ENCODE results near the gene VPS51. TPM values are rescaled to one million over a fixed set of nuclear protein-coding genes. Genes with fewer than 3 reads are reported as not detected.

VPS51 gene
- total and polyA plus RNA-seq, 2 of the 13 experiments (the other 11 are each of a cell fraction or from before 2014, with no cell fraction given): 76.3 to 90.6 TPM

DNA sequence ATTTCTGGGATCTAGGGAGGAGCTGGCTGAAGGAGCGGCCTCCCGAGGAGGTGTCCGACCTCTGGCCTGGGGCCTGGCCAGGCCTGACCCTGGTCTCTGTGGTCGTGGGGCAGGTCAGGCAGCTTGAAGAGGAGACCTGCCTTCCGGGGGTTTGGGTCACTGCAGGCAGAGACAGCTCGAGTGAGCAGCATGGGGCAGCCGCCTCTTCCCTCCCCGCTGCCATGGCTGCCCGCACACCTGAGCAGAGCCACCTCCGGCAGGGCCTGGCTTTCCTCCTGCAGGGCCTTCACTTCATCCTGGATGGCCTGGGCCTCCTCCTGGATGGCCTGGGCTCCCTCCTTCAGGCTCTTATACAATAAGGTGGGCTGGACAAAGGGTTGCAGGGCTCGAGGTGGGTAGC, 29.7 kb upstream of the VPS51 start (continued):
- TF ChIP-seq, protein P1, sequence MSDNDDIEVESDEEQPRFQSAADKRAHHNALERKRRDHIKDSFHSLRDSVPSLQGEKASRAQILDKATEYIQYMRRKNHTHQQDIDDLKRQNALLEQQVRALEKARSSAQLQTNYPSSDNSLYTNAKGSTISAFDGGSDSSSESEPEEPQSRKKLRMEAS (IDR thresholded peaks at IDR 0.05): no peak
- TF ChIP-seq EEA1 (CRISPR knock-in tag; IDR thresholded peaks at IDR 0.05; ENCODE audit: borderline replicate concordance) (no peak), ZNF446 (CRISPR knock-in tag; IDR thresholded peaks at IDR 0.05) (no peak), FOXA1 (IDR thresholded peaks at IDR 0.05) (no peak), FOXA1 (CRISPR knock-in tag; IDR thresholded peaks at IDR 0.05) (no peak), GABPB1 (CRISPR knock-in tag; IDR thresholded peaks at IDR 0.05) (peak; percentile 55; the same call in 1 of the 2 replicates), NFKB2 (CRISPR knock-in tag; IDR thresholded peaks at IDR 0.05; ENCODE audit: borderline replicate concordance) (0 out of 2 replicates have a peak, but pooled peaks have one; percentile 45), HOXD1 (CRISPR knock-in tag; IDR thresholded peaks at IDR 0.05) (0 out of 2 replicates have a peak, but pooled peaks have one; percentile 27), ZNF567 (CRISPR knock-in tag; IDR thresholded peaks at IDR 0.05; ENCODE audit: borderline replicate concordance) (no peak), POLR2A (IDR thresholded peaks at IDR 0.05; ENCODE audit: insufficient read depth in 1 of 2, low read depth in 2 of 2, low read length in 2 of 2) (peak; percentile 27 to 41; a peak in 3 of 4 replicates), KAT8 (CRISPR knock-in tag; IDR thresholded peaks at IDR 0.05) (0 out of 2 replicates have a peak, but pooled peaks have one; percentile 19), RORA (CRISPR knock-in tag; IDR thresholded peaks at IDR 0.05) (no peak), TAF1 (CRISPR knock-in tag; IDR thresholded peaks at IDR 0.05) (peak; percentile 46; the same call in 1 of the 2 replicates), RXRA (CRISPR knock-in tag; IDR thresholded peaks at IDR 0.05) (peak; percentile 25; the same call in 1 of the 2 replicates), RFXAP (CRISPR knock-in tag; IDR thresholded peaks at IDR 0.05; ENCODE audit: borderline replicate concordance) (0 out of 2 replicates have a peak, but pooled peaks have one; percentile 28), ETV5 (CRISPR knock-in tag; IDR thresholded peaks at IDR 0.05; ENCODE audit: borderline replicate concordance) (0 out of 2 replicates have a peak, but pooled peaks have one; percentile 7), GLI4 (CRISPR knock-in tag; IDR thresholded peaks at IDR 0.05; ENCODE audit: borderline replicate concordance) (0 out of 2 replicates have a peak, but pooled peaks have one; percentile 19)
- TF ChIP-seq, protein P2, sequence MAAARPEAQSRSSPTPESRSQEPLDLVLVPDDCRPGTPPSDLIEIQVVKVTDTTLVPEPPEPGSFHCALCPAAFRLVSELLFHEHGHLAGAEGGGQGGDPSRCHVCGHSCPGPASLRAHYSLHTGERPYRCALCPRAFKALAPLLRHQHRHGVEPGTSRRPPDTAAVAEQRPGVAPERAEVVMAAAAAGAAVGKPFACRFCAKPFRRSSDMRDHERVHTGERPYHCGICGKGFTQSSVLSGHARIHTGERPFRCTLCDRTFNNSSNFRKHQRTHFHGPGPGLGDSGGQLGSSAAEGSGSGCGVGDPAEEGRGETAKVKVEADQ (CRISPR knock-in tag; IDR thresholded peaks at IDR 0.05; ENCODE audit: borderline replicate concordance): 0 out of 2 replicates have a peak, but pooled peaks have one; percentile 27
- TF ChIP-seq, protein P3, sequence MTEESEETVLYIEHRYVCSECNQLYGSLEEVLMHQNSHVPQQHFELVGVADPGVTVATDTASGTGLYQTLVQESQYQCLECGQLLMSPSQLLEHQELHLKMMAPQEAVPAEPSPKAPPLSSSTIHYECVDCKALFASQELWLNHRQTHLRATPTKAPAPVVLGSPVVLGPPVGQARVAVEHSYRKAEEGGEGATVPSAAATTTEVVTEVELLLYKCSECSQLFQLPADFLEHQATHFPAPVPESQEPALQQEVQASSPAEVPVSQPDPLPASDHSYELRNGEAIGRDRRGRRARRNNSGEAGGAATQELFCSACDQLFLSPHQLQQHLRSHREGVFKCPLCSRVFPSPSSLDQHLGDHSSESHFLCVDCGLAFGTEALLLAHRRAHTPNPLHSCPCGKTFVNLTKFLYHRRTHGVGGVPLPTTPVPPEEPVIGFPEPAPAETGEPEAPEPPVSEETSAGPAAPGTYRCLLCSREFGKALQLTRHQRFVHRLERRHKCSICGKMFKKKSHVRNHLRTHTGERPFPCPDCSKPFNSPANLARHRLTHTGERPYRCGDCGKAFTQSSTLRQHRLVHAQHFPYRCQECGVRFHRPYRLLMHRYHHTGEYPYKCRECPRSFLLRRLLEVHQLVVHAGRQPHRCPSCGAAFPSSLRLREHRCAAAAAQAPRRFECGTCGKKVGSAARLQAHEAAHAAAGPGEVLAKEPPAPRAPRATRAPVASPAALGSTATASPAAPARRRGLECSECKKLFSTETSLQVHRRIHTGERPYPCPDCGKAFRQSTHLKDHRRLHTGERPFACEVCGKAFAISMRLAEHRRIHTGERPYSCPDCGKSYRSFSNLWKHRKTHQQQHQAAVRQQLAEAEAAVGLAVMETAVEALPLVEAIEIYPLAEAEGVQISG (CRISPR knock-in tag; IDR thresholded peaks at IDR 0.05): peak; percentile 41; the same call in 1 of the 2 replicates
- TF ChIP-seq, protein P4, sequence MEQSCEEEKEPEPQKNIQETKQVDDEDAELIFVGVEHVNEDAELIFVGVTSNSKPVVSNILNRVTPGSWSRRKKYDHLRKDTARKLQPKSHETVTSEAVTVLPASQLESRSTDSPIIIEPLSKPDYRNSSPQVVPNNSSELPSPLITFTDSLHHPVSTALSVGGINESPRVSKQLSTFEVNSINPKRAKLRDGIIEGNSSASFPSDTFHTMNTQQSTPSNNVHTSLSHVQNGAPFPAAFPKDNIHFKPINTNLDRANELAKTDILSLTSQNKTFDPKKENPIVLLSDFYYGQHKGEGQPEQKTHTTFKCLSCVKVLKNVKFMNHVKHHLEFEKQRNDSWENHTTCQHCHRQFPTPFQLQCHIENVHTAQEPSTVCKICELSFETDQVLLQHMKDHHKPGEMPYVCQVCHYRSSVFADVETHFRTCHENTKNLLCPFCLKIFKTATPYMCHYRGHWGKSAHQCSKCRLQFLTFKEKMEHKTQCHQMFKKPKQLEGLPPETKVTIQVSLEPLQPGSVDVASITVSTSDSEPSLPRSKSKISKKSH (CRISPR knock-in tag; IDR thresholded peaks at IDR 0.05; ENCODE audit: borderline replicate concordance): 0 out of 2 replicates have a peak, but pooled peaks have one; percentile 59
- TF ChIP-seq, protein P5, sequence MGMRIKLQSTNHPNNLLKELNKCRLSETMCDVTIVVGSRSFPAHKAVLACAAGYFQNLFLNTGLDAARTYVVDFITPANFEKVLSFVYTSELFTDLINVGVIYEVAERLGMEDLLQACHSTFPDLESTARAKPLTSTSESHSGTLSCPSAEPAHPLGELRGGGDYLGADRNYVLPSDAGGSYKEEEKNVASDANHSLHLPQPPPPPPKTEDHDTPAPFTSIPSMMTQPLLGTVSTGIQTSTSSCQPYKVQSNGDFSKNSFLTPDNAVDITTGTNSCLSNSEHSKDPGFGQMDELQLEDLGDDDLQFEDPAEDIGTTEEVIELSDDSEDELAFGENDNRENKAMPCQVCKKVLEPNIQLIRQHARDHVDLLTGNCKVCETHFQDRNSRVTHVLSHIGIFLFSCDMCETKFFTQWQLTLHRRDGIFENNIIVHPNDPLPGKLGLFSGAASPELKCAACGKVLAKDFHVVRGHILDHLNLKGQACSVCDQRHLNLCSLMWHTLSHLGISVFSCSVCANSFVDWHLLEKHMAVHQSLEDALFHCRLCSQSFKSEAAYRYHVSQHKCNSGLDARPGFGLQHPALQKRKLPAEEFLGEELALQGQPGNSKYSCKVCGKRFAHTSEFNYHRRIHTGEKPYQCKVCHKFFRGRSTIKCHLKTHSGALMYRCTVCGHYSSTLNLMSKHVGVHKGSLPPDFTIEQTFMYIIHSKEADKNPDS (CRISPR knock-in tag; IDR thresholded peaks at IDR 0.05): 0 out of 2 replicates have a peak, but pooled peaks have one; percentile 48
